Epithelial cell of prostate (primary cell): ENCODE data around the gene HLA-G.
"Not testable (repeated sequence)": the region's sequence is repeated elsewhere in the genome, so short reads cannot be mapped to it uniquely, and the experiment has no call there.

Experiments used
- DNase-seq: peaks from one replicate; pipeline ENCODE4 v3.0.0-alpha.2; 2011; ENCODE audit warnings: low read depth, low spot score
- H3K27ac ChIP-seq: fragments of 450-650 bp; 2 replicates; pipeline ENCODE4 v1.5.1; 2017; ENCODE audit warnings: mild to moderate bottlenecking

Gene HLA-G

GRCh38 chr6:29864037-29864810, 36.6 kb downstream of the HLA-G start:
- no peak overlapping the region for H3K27ac ChIP-seq
- DNase-seq = no peak

- no peak overlapping the region for H3K27ac ChIP-seq
- no peak for DNase-seq
These were observed 38.0 kb downstream of the HLA-G start for GRCh38 chr6:29865631-29866030.

GRCh38 chr6:29870104-29870503, 42.5 kb downstream of the HLA-G start:
- no peak for DNase-seq
- no peak overlapping the region for H3K27ac ChIP-seq

- DNase-seq = no peak
- no peak overlapping the region for H3K27ac ChIP-seq
These were observed 45.2 kb downstream of the HLA-G start for GRCh38 chr6:29872791-29873190.

GRCh38 chr6:29875257-29875656, 47.6 kb downstream of the HLA-G start:
- DNase-seq = no peak

GRCh38 chr6:29875734-29876133, 48.1 kb downstream of the HLA-G start:
- not testable (repeated sequence) for DNase-seq, H3K27ac ChIP-seq

More at GRCh38 chr6:29875257-29875656, 47.6 kb downstream of the HLA-G start:
- no peak overlapping the region for H3K27ac ChIP-seq
